Dedifferentiated amniotic fluid mesenchymal stem cell (primary cell): ENCODE results near the gene MOB3A.
"Not testable (repeated sequence)": the region's sequence is repeated elsewhere in the genome, so short reads cannot be mapped to it uniquely, and the experiment has no call there.

Experiments used
- DNase-seq: peaks from one replicate; pipeline ENCODE4 v3.0.0-alpha.2; 2016; ENCODE audit errors: extremely low spot score

Gene MOB3A

DNA sequence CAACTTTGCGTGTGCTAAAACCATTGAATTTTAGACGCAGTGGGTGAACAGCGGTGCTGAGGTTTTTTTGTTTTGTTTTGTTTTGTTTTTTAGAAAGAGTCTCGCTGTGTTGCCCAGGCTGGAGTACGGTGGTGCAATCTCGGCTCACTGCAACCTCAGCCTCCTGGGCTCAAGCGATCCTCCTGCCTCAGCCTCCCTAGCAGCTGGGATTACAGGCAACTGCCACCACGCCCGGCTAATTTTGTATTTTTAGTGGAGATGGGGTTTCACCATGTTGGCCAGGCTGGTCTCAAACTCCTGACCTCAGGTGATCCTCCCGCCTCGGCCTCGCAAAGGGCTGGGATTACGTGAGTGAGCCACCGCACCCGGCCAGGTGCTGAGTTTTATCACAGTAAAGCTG is 61.9 kb downstream of the MOB3A start:
- DNase-seq = not testable (repeated sequence)

DNA sequence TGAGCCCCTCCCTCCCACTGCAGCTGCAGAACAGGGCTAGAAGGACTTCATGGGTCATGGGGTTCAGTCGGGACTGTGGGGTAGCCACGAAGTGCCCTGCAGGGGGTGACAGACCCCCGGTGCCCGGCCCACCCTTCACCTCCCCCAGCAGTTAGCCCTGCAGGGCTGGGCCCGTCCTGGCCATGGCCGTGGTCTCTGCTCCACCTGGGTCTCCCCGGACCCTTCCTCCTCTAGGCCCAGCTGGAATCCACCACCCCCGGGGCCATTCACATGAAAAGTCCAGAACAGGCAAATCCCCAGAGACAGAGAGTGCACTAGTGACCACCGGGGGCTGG is 62.3 kb downstream of the MOB3A start:
- no peak for DNase-seq

- no peak for DNase-seq
These were observed 62.9 kb downstream of the MOB3A start for GRCh38 chr19:2033115-2033824.

DNA sequence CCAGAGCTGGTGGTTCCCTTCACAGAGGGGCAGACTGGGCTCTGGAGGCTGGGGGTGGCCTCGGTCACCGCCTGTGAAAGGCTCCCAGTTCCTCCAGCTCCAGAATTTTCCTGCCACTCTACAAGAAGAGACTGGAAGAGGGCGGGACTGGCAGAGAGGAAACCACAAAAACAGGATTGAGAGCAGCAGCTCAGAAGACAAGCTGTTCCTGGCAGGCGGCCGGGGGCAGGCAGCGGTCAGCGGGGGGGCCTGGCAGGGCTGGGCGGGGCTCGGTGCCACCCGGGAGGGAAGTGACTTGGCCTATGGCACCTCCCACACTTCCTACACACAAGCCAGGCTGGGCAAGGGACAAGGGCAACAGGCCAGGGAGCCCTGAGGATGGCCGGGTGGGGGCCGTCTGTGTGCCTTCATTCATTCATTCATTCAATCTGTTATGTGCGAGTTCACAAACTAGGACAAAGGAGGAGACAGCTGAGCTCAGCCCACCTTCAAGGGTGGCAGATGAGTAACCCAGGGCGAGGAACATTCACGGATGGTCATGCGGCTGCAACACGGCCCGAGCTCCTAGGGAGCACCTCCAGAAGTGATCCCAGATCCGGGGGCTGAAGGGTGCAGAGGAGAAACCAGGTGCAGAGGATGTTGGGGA is 63.7 kb downstream of the MOB3A start:
- DNase-seq = peak; percentile 73

DNA sequence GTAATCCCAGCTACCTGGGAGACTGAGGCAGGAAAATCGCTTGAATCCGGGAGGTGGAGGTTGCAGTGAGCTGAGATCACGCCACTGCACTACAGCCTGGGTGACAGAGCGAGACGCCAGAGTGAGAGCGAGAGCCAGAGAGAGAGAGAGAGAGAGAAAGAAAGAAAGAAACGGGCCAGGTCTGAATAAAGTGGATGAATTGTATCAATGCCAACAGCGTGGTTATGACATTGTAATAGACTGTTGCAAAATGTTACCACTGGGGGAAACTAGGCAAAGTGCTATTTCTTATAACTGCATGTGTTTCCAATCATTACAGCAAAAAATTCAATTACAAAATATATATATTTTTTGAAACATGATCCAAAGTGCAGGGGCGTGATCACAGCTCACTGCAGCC is 68.8 kb downstream of the MOB3A start:
- DNase-seq = peak; percentile 81

DNA sequence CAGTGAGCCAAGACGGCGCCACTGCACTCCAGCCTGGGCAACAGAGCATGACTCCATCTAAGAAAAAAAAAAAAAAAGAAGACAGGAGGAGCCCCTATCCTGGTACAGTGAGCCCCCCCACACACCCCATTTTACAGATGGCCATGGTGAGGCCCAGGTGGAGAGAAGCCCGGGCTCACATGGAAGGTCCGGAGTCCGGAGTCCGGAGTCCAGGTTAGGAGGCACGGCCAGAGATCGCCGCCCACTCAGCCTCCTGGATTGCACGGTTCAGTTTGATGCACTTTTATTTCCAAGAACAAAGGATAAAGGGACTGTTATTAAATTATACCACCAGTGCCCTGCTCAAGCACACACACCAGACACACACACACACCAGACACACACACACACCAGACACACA is 69.4 kb downstream of the MOB3A start:
- DNase-seq = no peak

GRCh38 chr19:2022289-2022688 is 73.8 kb downstream of the MOB3A start:
- DNase-seq = no peak

GRCh38 chr19:2021453-2022140 is 74.5 kb downstream of the MOB3A start:
- no peak for DNase-seq
